Measurements from ENCODE around the gene MN1. TPM values are rescaled to one million over a fixed set of nuclear protein-coding genes. Genes with fewer than 3 reads are reported as not detected.
A peak's percentile ranks its signal among the peaks of the same experiment; 100 is the strongest.

Gene MN1
- total RNA-seq, 3 donors from 2014 or later: 2.0 to 4.7 (median 3.2) TPM

DNA sequence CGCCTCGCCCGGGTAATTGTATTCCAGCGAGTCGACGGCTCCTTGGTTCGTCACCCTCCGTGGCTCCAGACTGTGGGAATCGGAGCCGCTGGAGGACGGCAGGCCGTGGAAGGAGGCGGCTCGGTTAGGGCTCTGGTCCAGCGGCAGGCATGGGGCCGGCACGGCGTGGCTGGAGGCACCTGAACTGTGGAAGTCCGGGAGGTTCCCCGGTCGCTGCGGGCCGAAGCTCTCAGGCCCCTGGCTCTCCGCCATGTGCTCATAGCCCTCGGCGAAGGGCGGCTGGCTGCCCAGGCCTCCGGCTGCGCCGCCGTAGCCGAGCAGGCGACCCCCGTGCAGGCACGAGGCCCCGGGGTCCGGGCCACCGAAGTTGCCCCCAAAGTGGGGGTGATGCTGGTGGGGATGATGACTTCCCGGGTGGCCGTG, 1.7 kb downstream of the MN1 start:
- DNase-seq (ENCODE audit: low spot score in 2 of 2): no peak
- TF ChIP-seq, protein P1, sequence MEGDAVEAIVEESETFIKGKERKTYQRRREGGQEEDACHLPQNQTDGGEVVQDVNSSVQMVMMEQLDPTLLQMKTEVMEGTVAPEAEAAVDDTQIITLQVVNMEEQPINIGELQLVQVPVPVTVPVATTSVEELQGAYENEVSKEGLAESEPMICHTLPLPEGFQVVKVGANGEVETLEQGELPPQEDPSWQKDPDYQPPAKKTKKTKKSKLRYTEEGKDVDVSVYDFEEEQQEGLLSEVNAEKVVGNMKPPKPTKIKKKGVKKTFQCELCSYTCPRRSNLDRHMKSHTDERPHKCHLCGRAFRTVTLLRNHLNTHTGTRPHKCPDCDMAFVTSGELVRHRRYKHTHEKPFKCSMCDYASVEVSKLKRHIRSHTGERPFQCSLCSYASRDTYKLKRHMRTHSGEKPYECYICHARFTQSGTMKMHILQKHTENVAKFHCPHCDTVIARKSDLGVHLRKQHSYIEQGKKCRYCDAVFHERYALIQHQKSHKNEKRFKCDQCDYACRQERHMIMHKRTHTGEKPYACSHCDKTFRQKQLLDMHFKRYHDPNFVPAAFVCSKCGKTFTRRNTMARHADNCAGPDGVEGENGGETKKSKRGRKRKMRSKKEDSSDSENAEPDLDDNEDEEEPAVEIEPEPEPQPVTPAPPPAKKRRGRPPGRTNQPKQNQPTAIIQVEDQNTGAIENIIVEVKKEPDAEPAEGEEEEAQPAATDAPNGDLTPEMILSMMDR (IDR thresholded peaks at IDR 0.05): no peak
- TF ChIP-seq POLR2A (IDR thresholded peaks at IDR 0.05) (no peak), POLR2AphosphoS5 (IDR thresholded peaks at IDR 0.05) (no peak)

DNA sequence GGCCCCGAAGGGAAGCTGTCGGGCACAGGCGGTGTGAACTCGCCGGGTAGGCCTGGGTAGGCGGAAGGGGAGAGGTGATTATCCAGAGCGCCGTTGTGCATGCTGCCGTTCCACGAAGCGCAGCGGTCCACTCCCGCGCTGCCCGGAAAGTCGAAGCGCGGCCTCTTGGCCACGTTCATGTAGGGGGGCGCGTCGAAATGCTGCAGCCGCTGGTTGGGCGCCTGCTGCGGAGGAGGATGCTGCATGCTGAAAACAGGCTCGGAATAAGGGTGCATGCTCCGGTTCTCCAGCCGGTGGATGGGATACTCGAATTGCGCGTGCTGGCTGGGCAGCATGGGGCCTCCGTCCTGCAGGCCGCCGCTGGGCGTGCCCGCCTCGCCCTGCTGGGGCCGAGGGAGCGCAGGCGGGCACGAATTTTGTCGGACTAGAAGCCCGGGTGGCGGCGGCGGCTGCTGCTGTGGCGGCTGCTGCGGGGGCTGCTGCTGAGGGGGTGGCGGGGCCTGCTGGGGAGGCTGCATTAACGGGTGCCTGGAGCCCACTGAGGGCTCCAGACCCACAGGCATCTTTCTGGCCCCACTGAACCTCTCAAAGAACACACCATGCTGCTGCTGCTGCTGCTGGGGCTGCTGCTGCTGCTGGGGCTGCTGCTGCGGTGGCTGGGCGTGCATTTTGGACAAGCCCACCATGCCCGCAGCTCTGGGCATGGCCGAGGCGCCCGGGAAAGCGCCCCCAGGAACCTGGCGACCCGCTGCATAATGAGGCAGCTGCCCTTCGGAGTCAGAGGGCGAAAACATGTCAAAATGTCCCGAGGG, 2.3 kb downstream of the MN1 start:
- Histone ChIP-seq H3K36me3 (no peaks in the 10 kb centered on the region), H3K27ac (no peak overlapping the region), H3K27me3 (peaks cover 0 to 22% of the 10 kb centered on the region in 2 donors), H3K4me3 (peak overlapping the region; percentile 78 to 84 (median 82)), H3K9me3 (no peaks in the 10 kb centered on the region), H3K4me1 (peaks cover 0 to 5% of the 10 kb centered on the region in 2 donors)
- TF ChIP-seq, protein P1 (IDR thresholded peaks at IDR 0.05): no peak
- TF ChIP-seq POLR2A (IDR thresholded peaks at IDR 0.05) (no peak), POLR2AphosphoS5 (IDR thresholded peaks at IDR 0.05) (no peak)
- intact Hi-C loops (cut with DNase I; ENCODE audit: low total_unique reads): no loop called here
- no peak for DNase-seq (ENCODE audit: low spot score in 2 of 2)

More for the DNA sequence above, 1.7 kb downstream of the MN1 start:
- Histone ChIP-seq H3K4me3 (peak overlapping the region; percentile 78 to 84 (median 82)), H3K4me1 (peaks cover 0 to 5% of the 10 kb centered on the region in 2 donors), H3K27ac (no peak overlapping the region), H3K9me3 (no peaks in the 10 kb centered on the region), H3K36me3 (no peaks in the 10 kb centered on the region), H3K27me3 (peaks cover 0 to 22% of the 10 kb centered on the region in 2 donors)
- intact Hi-C loops (cut with DNase I; ENCODE audit: low total_unique reads): no loop called here

DNA sequence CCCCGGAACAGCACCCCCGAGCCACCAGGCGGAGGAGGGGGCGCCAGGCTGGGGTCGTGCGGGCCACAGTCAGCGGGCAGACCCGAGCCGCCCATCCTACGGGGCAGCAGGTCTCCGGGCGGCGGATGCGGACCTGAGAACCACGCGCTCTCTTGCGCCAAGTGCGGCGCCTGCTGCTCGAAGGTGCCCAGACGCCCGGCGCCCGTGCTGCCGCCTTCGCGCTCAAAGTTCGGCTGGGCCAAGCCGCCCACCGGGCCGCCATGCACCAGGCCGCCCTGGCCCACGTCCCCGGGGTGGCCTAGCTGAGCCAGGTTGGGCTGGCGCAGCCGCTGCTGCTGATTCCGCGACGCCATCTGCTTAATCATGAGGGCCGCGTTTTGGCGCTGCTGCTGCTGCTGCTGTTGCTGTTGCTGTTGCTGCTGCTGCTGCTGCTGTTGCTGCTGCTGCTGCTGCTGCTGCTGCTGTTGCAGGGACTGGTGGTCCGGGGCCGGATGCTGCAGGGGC, 3.0 kb downstream of the MN1 start:
- DNase-seq (ENCODE audit: low spot score in 2 of 2): no peak
- H3K36me3 ChIP-seq: no peaks in the 10 kb centered on the region
- peak overlapping the region in 2 of 3 donors; percentile 17 to 19 for H3K4me3 ChIP-seq
- H3K9me3 ChIP-seq: no peaks in the 10 kb centered on the region
- intact Hi-C loops (cut with DNase I; ENCODE audit: low total_unique reads): no loop called here
- peaks cover 0 to 22% of the 10 kb centered on the region in 2 donors for H3K27me3 ChIP-seq
- H3K4me1 ChIP-seq: peaks cover 0 to 5% of the 10 kb centered on the region in 2 donors
- no peak overlapping the region for H3K27ac ChIP-seq
- TF ChIP-seq, protein P1 (IDR thresholded peaks at IDR 0.05): no peak
- TF ChIP-seq POLR2A (IDR thresholded peaks at IDR 0.05) (no peak), POLR2AphosphoS5 (IDR thresholded peaks at IDR 0.05) (no peak)

DNA sequence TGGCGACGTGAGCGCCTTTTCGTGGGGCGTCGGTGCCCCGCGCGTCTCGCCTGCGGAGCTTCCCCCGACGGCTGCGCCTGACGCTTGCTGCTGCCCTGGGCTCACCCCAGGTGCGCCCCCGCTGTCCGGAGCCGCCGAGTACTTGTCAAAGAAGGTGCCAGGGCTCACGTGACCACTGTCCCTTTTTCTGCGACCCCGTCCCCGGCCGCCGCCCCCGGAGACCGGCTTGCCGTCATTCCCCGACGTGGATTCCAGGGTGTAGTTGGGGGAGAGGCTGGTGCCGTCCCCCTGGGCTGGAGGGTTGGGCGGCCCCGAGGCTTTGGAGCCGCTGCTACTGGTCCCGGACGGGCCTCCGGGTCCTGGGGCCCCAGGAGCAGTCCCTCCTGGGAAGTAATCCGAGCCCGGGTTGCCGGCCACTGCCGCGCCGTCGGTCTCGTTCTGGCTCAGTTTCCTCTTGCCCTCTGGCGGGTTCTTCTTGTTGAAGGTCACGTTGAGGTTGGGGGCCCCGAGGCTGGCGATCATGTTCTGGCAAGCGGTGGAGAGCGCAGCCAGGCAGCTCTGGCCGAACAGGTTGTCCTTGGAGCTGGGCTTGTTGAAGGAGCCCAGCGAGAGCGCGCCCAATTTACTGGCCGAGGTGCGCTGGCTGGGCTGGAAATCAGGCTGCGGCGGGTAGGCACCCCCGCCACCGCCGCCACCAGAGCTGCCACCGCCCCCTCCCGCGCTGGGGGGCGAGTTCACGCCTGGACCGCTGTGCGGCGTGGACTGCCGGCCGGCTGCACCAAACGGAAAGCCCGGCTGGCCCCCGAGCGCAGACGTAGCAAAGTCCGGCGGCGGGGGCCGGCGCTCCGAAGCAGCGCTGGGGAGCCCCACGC, 3.8 kb downstream of the MN1 start:
- intact Hi-C loops (cut with DNase I; ENCODE audit: low total_unique reads): no loop called here

DNA sequence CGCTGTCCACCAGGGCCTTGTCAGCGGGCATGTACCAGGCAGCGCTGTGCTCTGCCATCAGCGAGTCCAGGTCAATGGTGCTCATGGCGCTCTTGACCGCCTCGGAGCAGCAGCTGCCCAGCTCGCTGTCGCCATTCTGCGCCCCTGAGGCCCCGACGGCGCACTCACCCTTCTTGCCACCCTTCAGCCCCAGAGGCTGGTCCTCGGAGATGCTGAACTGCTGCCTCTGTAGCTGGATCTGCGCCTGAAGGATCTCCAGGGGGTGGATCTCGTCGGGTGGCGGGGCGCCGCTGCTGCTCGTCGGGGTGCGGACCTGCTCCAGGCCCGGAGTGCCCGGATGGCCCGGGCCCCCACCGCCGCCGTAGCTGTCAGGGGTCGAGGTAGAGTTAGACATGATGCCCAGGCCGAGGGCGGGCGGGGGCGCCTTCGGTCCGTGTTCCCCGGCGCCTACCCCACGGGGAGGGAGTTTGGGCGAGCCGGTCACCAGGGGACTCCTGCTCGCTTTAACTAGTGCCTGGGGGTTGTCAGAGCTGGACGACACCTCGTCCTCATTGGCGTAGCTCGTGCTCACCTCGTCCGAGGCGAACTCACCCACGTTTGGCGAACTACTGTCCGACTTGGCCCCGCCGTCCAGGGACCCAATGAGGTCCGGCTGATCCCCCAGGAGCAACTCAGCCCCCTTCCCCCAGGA, 4.6 kb downstream of the MN1 start:
- intact Hi-C loops (cut with DNase I; ENCODE audit: low total_unique reads): no loop called here
- H3K27ac ChIP-seq: no peak overlapping the region
- no peak for DNase-seq (ENCODE audit: low spot score in 2 of 2)
- peaks cover 0 to 5% of the 10 kb centered on the region in 2 donors for H3K4me1 ChIP-seq
- H3K4me3 ChIP-seq: no peak overlapping the region
- TF ChIP-seq, protein P1 (IDR thresholded peaks at IDR 0.05): no peak
- TF ChIP-seq POLR2AphosphoS5 (IDR thresholded peaks at IDR 0.05) (no peak), POLR2A (IDR thresholded peaks at IDR 0.05) (no peak)
- H3K27me3 ChIP-seq: peaks cover 0 to 22% of the 10 kb centered on the region in 2 donors
- H3K9me3 ChIP-seq: no peaks in the 10 kb centered on the region
- H3K36me3 ChIP-seq: no peaks in the 10 kb centered on the region

More for the DNA sequence above, 3.8 kb downstream of the MN1 start:
- peak overlapping the region in 2 of 3 donors; percentile 17 to 19 for H3K4me3 ChIP-seq
- no peak for TF ChIP-seq POLR2A (IDR thresholded peaks at IDR 0.05)
- no peak for DNase-seq (ENCODE audit: low spot score in 2 of 2)
- peaks cover 0 to 22% of the 10 kb centered on the region in 2 donors for H3K27me3 ChIP-seq
- H3K36me3 ChIP-seq: no peaks in the 10 kb centered on the region
- no peaks in the 10 kb centered on the region for H3K9me3 ChIP-seq
- H3K27ac ChIP-seq: no peak overlapping the region
- peaks cover 0 to 5% of the 10 kb centered on the region in 2 donors for H3K4me1 ChIP-seq

Measured in breast epithelium (tissue), 4 donors.